Nephron (organoid): ENCODE data around the gene MED12.

Experiments
- H3K27ac Mint-ChIP-seq, 3 experiments: 2 replicates each; pipeline ENCODE4 v1.8.0; 2020; ENCODE audit warnings: mixed read lengths in 3 of 3, mild to moderate bottlenecking in 2 of 3, moderate library complexity in 1 of 3
- H3K27me3 Mint-ChIP-seq: 2 replicates; pipeline ENCODE4 v1.8.0; 2021; ENCODE audit warnings: low read depth, mild to moderate bottlenecking, moderate library complexity, mixed read lengths
- H3K36me3 Mint-ChIP-seq: 2 replicates; pipeline ENCODE4 v1.8.0; 2020; ENCODE audit warnings: low read depth, mixed read lengths
- H3K4me1 Mint-ChIP-seq: 2 replicates; pipeline ENCODE4 v1.8.0; 2020; ENCODE audit warnings: mixed read lengths
- H3K4me3 Mint-ChIP-seq, 3 experiments: 2 replicates each; pipeline ENCODE4 v1.8.0; 2020; ENCODE audit warnings: mild to moderate bottlenecking in 3 of 3, mixed read lengths in 3 of 3, moderate library complexity in 2 of 3
- H3K9me3 Mint-ChIP-seq: 2 replicates; pipeline ENCODE4 v1.8.0; 2020; ENCODE audit warnings: mixed read lengths
- TF ChIP-seq, protein P1 (sequence below), 3 experiments: fragments of 200-600 bp; sonication (generic); IDR thresholded peaks; one replicate each; pipeline ENCODE4 v1.5.0; 2021; ENCODE audit warnings: antibody characterized with exemption in 3 of 3; ENCODE audit not compliant: unreplicated experiment in 3 of 3

MED12 gene

DNA sequence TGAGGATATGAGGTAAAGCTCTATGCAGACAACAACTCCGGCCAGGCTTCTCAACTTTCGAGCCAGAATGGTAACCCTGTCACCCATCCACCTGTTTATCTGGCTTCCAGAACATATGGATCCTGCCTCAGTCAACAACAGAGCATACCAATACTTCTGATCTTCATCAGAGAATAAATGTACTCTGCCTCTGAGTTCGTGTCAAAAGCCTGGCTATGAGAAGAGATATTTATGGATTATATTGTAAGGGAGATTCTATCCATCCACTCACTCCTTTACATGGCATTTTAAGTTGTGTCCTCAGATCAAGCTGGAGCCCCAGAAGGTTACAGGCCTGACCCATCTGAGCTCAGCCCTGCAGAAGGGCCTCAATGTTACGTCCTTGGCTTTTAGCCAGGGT is 32.5 kb upstream of the MED12 start:
- no peaks in the 10 kb centered on the region for H3K4me1 Mint-ChIP-seq
- no peaks in the 10 kb centered on the region for H3K9me3 Mint-ChIP-seq
- H3K27me3 Mint-ChIP-seq, result no peaks in the 10 kb centered on the region
- H3K36me3 Mint-ChIP-seq, result no peaks in the 10 kb centered on the region
- TF ChIP-seq, protein P1, sequence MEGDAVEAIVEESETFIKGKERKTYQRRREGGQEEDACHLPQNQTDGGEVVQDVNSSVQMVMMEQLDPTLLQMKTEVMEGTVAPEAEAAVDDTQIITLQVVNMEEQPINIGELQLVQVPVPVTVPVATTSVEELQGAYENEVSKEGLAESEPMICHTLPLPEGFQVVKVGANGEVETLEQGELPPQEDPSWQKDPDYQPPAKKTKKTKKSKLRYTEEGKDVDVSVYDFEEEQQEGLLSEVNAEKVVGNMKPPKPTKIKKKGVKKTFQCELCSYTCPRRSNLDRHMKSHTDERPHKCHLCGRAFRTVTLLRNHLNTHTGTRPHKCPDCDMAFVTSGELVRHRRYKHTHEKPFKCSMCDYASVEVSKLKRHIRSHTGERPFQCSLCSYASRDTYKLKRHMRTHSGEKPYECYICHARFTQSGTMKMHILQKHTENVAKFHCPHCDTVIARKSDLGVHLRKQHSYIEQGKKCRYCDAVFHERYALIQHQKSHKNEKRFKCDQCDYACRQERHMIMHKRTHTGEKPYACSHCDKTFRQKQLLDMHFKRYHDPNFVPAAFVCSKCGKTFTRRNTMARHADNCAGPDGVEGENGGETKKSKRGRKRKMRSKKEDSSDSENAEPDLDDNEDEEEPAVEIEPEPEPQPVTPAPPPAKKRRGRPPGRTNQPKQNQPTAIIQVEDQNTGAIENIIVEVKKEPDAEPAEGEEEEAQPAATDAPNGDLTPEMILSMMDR (IDR thresholded peaks at IDR 0.05; ENCODE audit: unreplicated experiment in 3 of 3), result no peak
- H3K4me3 Mint-ChIP-seq, result no peak overlapping the region
- no peak overlapping the region for H3K27ac Mint-ChIP-seq

DNA sequence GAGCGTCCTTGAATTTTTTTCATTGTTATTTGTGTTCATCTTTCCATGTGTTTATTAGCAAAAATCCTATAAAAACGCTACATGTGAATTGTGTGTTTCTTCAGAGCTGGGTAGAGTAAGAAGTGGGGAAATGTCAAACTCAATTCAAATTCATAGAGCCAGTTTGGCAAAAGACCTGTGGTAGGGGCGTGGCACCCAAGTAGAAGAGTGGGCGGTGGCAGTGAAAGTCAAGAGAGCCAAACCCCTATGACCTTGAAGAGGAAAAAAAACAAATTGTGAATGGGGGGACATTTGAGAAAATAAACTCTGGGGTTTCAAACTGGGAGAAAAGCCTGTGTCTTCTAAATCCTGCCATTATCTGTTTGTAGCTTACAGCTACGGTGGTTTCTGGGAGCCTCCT is 27.1 kb upstream of the MED12 start:
- TF ChIP-seq, protein P1 (IDR thresholded peaks at IDR 0.05; ENCODE audit: unreplicated experiment in 3 of 3), result no peak
- no peaks in the 10 kb centered on the region for H3K36me3 Mint-ChIP-seq
- H3K4me3 Mint-ChIP-seq, result no peak overlapping the region
- H3K27ac Mint-ChIP-seq, result no peak overlapping the region
- no peaks in the 10 kb centered on the region for H3K4me1 Mint-ChIP-seq
- no peaks in the 10 kb centered on the region for H3K27me3 Mint-ChIP-seq
- peaks cover 12% of the 10 kb centered on the region for H3K9me3 Mint-ChIP-seq

DNA sequence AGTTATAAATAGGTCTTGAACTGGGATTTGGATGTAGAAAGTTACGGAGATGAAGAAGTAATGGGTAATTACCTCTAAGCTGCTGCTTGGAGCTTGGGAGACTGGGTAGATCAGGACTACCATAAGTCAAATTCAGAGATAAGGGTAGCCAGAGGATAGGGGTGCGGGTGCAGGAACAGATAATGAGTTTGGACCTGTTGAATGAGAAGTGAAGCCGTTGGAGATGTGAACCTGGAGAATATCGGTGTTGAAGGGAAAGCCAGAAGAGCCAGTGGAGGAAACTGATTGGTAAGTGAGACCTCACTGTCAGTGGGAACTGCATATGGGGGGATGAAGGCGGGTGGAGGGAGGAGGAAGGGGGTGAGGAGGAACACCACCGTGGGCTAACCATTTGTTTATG is 23.4 kb upstream of the MED12 start:
- H3K4me3 Mint-ChIP-seq, result peak overlapping the region; percentile 90 to 97 (median 96)
- TF ChIP-seq, protein P1 (IDR thresholded peaks at IDR 0.05; ENCODE audit: unreplicated experiment in 3 of 3), result no peak
- H3K27me3 Mint-ChIP-seq, result peaks cover 5% of the 10 kb centered on the region
- H3K4me1 Mint-ChIP-seq, result peaks cover 14% of the 10 kb centered on the region
- H3K9me3 Mint-ChIP-seq, result peaks cover 16% of the 10 kb centered on the region
- no peak overlapping the region for H3K27ac Mint-ChIP-seq
- H3K36me3 Mint-ChIP-seq, result no peaks in the 10 kb centered on the region

DNA sequence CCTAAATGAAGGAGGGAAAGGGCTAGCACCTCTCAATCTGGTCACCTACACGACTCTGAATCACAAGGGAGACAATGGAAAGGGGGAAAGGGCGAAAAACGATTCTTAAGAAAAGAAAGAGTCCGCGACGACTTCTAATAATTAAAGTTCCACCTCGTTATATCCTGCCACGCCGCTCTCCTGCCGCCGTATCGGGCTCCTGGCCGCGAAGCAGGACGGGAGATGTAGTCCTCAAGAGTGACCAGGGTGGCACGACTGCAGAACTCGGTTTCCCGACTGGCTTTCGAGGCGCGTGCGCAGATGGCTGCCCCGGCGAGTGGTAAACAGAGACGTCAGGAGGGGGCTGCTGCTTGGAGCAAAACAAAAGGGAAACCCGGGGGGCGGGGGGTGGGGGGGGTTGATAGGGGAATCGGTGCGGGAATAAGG is 22.8 kb upstream of the MED12 start, which contains the start of gene FOXO4:
FOXO4 (plus strand) TSS at position 297 of the 426 bp plus-strand sequence. CDS start 678 bp downstream, outside the sequence.
- Mint-ChIP-seq H3K27ac (peak within 1 kb of the TSS; percentile 62 to 89 (median 83)), H3K4me3 (peak within 1 kb of the TSS; percentile 90 to 97 (median 96)), H3K9me3 (peaks cover 16% of the 10 kb centered on the region), H3K27me3 (peaks cover 5% of the 10 kb centered on the region), H3K4me1 (peaks cover 17% of the 10 kb centered on the region), H3K36me3 (no peaks in the 10 kb centered on the region)
- TF ChIP-seq, protein P1 (IDR thresholded peaks at IDR 0.05; ENCODE audit: unreplicated experiment in 3 of 3), result no peak

DNA sequence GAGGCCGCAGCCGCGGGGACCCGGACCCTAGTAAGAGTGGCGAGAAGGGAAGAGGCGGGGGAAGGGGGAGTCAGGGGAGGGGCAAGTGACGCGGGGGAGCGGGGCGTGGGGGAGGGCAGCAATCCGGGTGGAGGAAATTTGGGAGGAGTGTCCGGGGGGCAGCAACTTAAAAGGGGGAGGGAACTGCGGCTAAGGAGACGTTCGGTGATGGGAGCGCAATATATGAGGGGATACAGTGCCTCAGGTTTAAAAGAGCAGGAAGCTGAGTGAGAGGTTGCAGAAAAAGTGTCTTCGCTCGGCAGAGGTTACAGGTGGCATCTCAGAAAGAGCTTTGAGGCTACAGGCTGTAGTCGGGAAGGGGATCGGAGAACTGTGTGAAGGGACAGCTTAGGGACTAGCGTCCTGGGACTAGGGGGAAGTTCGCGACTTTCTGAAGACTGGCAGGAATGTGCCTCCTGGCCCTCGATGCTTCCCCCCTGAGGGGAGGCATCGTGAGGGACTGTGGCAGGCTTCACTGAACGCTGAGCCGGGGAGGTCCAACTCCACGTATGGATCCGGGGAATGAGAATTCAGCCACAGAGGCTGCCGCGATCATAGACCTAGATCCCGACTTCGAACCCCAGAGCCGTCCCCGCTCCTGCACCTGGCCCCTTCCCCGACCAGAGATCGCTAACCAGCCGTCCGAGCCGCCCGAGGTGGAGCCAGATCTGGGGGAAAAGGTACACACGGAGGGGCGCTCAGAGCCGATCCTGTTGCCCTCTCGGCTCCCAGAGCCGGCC is 22.2 kb upstream of the MED12 start:
- H3K9me3 Mint-ChIP-seq, result peaks cover 15% of the 10 kb centered on the region
- H3K36me3 Mint-ChIP-seq, result no peaks in the 10 kb centered on the region
- H3K4me1 Mint-ChIP-seq, result peaks cover 23% of the 10 kb centered on the region
- H3K4me3 Mint-ChIP-seq, result peak overlapping the region; percentile 90 to 97 (median 96)
- peaks cover 5% of the 10 kb centered on the region for H3K27me3 Mint-ChIP-seq
- TF ChIP-seq, protein P1 (IDR thresholded peaks at IDR 0.05; ENCODE audit: unreplicated experiment in 3 of 3), result no peak
- peak overlapping the region; percentile 62 to 89 (median 83) for H3K27ac Mint-ChIP-seq

DNA sequence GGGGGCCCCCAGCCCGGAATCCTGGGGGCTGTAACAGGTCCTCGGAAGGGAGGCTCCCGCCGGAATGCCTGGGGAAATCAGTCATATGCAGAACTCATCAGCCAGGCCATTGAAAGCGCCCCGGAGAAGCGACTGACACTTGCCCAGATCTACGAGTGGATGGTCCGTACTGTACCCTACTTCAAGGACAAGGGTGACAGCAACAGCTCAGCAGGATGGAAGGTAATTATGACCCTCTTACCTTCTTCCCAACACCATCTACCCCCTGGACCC is 21.7 kb upstream of the MED12 start:
- Mint-ChIP-seq H3K27me3 (peaks cover 5% of the 10 kb centered on the region), H3K4me3 (peak overlapping the region; percentile 90 to 97 (median 96)), H3K4me1 (peaks cover 28% of the 10 kb centered on the region), H3K9me3 (peaks cover 10% of the 10 kb centered on the region), H3K36me3 (no peaks in the 10 kb centered on the region), H3K27ac (peak overlapping the region in 2 of 3 experiments; percentile 10 to 47)
- TF ChIP-seq, protein P1 (IDR thresholded peaks at IDR 0.05; ENCODE audit: unreplicated experiment in 3 of 3), result no peak
